Heart left ventricle (tissue), 16 donors: Measurements from ENCODE around the gene SYNGR1. TPM values are rescaled to one million over a fixed set of nuclear protein-coding genes. Genes with fewer than 3 reads are reported as not detected.

Experiments used
- ATAC-seq, 4 donors: fragments of 200-7000 bp; cut with Tn5 transposase; one replicate each; pipeline ENCODE4 v1.9.1; 2020 to 2022; ENCODE audit warnings: moderate library complexity in 4 of 4, mild to moderate bottlenecking in 3 of 4, moderate number of reproducible peaks in 1 of 4
- DNase-seq, 5 donors: peaks; one replicate each; pipeline ENCODE4 v3.0.0-alpha.2; 2020
- H3K27ac ChIP-seq, 12 donors: fragments of 200-600 bp; sonication (generic) in 4 of 12; one replicate each; pipeline versions ENCODE4 v1.5.0 to v1.8.0; 2016 to 2022; ENCODE audit warnings: mild to moderate bottlenecking in 2 of 12
- H3K27me3 ChIP-seq, 9 donors: fragments of 200-600 bp; sonication (generic) in 2 of 9; one replicate each; pipeline versions ENCODE4 v1.5.1 to v1.8.0; 2016 to 2022; ENCODE audit warnings: mild to moderate bottlenecking in 3 of 9
- H3K36me3 ChIP-seq, 9 donors: fragments of 200-600 bp; sonication (generic) in 2 of 9; one replicate each; pipeline versions ENCODE4 v1.5.0 to v1.8.0; 2018 to 2022; ENCODE audit warnings: mild to moderate bottlenecking in 2 of 9
- H3K4me1 ChIP-seq, 12 donors: fragments of 200-600 bp; sonication (generic) in 4 of 12; one replicate each; pipeline versions ENCODE4 v1.5.0 to v1.8.0; 2016 to 2022; ENCODE audit warnings: mild to moderate bottlenecking in 3 of 12
- H3K4me3 ChIP-seq, 12 donors: fragments of 200-600 bp; sonication (generic) in 4 of 12; one replicate each; pipeline versions ENCODE4 v1.5.0 to v1.8.0; 2017 to 2022; ENCODE audit warnings: mild to moderate bottlenecking in 9 of 12, moderate library complexity in 4 of 12
- H3K9me3 ChIP-seq, 12 donors: fragments of 200-600 bp; sonication (generic) in 4 of 12; one replicate each; pipeline versions ENCODE4 v1.5.0 to v1.8.0; 2016 to 2022; ENCODE audit warnings: mild to moderate bottlenecking in 1 of 12
- CTCF ChIP-seq, 12 donors: fragments of 200-600 bp; sonication (generic) in 4 of 12; IDR thresholded peaks; one replicate each; pipeline versions ENCODE4 v1.5.0 to v1.8.0; 2018 to 2022; ENCODE audit warnings: antibody characterized with exemption in 12 of 12, mild to moderate bottlenecking in 5 of 12
- POLR2A ChIP-seq, 2 donors: fragments of 450-650 bp; IDR thresholded peaks; one replicate each; pipeline ENCODE4 v1.6.1; 2017; ENCODE audit warnings: antibody characterized with exemption in 2 of 2, mild to moderate bottlenecking in 2 of 2, moderate library complexity in 2 of 2
- WGBS, 4 donors: extraction: QIAGEN DNeasy Blood & Tissue Kit in 2 of 4; methylation state at CpG; one replicate each; pipeline versions ENCODE4 v1.1.5 to v1.1.7; 2013 to 2018; 5-methylcytosine and 5-hydroxymethylcytosine counted together
- intact Hi-C, 10 donors: fragments of 100-400 bp; cut with DNase I; formaldehyde crosslinking; loops; one replicate each; pipeline versions ENCODE4 v1.11.1 to v1.14.2; 2022
- polyA plus RNA-seq, 2 donors: library from polyadenylated mRNA; stranded (reverse); fragments of 200-250 nt; gene quantifications; one replicate each; pipeline ENCODE4 v1.2.3, GENCODE V29; 2013
- total RNA-seq, 9 donors: library from RNA; depleted of rRNA in 2 of 9; stranded (reverse); fragments of >200 nt in 2 of 9; fragmentation: NEBNext Ultra II Directional in 3 of 9; extraction: Animal tissue kit (Norgen Biotek cat#: 25700) in 3 of 9; gene quantifications; one replicate each; pipeline versions ENCODE4 v1.1.0 to v1.2.4, GENCODE V29; 2016 to 2023
- donor health status: ischemic (EF 13 %, LVEDD 7.1; RV severe dilation, severe dysfunction).
- donor health status: healthy with polysubstance abuse.
- donor health status: DM: no; HTN: yes; CAD: no.
- donor health status: DM: no; HTN: no; CAD: no.
- donor health status: ischemic (EF 25% LVEDD 6.9; RV normal size, moderate dysfunction).
- donor health status: ischemic (EF 25% LVEDD 5.7; RV mildly dilated, moderate dysfunction).
- donor health status: healthy.
- donor health status: DM: yes; HTN: yes; CAD: no.
- donor health status: ischemic (EF 35%, LVEDD 5.7; RV mildly dilated, moderate dysfunction).
- donor health status: nonischemic (EF 11% LVEDD 7.7; RV severe dilation, severe dysfunction).
- donor health status: DM: yes; HTN: yes; CAD: no.
- donor health status: PGD.
- donor health status: ischemic (EF 29% LVEDD 5.4; RV normal size, mild dysfunction).
- donor health status: nonischemic (EF 23%, LVEDD 6.1; RV moderate dilation, normal function).

SYNGR1 gene
- total and polyA plus RNA-seq, 11 donors, result 20.0 to 49.9 (median 39.3) TPM

GRCh38 chr22:39422101-39422500, 72.3 kb downstream of the SYNGR1 start:
- intact Hi-C loops, result no loop called here
- ATAC-seq (no peak), DNase-seq (no peak)
- no peak overlapping the region for H3K27ac ChIP-seq
- TF ChIP-seq CTCF (IDR thresholded peaks at IDR 0.05) (no peak), POLR2A (IDR thresholded peaks at IDR 0.05) (no peak)
- H3K4me1 ChIP-seq, result no peaks in the 10 kb centered on the region
- no peaks in the 10 kb centered on the region for H3K9me3 ChIP-seq
- no peak overlapping the region for H3K4me3 ChIP-seq
- peaks cover 0 to 96% (median 93%) of the 10 kb centered on the region in 9 donors for H3K36me3 ChIP-seq
- no peaks in the 10 kb centered on the region for H3K27me3 ChIP-seq
- WGBS, 4 donors, result 84 to 91% (median 86%) methylated on average over 7 of the region's 7 CpGs

GRCh38 chr22:39422721-39423120, 72.9 kb downstream of the SYNGR1 start:
- Histone ChIP-seq H3K36me3 (peaks cover 0 to 96% (median 93%) of the 10 kb centered on the region in 9 donors), H3K27ac (no peak overlapping the region), H3K9me3 (no peaks in the 10 kb centered on the region), H3K27me3 (no peaks in the 10 kb centered on the region), H3K4me3 (no peak overlapping the region), H3K4me1 (no peaks in the 10 kb centered on the region)
- no peak for DNase-seq
- intact Hi-C loops, result no loop called here
- TF ChIP-seq CTCF (IDR thresholded peaks at IDR 0.05) (no peak), POLR2A (IDR thresholded peaks at IDR 0.05) (no peak)
- WGBS, 4 donors, result 94 to 95% (median 94%) methylated on average over 6 of the region's 6 CpGs
- no peak for ATAC-seq

- TF ChIP-seq POLR2A (IDR thresholded peaks at IDR 0.05) (no peak), CTCF (IDR thresholded peaks at IDR 0.05) (no peak)
- Histone ChIP-seq H3K27ac (no peak overlapping the region), H3K4me1 (no peaks in the 10 kb centered on the region), H3K27me3 (no peaks in the 10 kb centered on the region), H3K4me3 (no peak overlapping the region), H3K9me3 (no peaks in the 10 kb centered on the region), H3K36me3 (peaks cover 0 to 96% (median 92%) of the 10 kb centered on the region in 9 donors)
- DNase-seq (no peak), ATAC-seq (no peak)
- WGBS, 4 donors, result 96 to 99% (median 97%) methylated on average over 3 of the region's 3 CpGs
- intact Hi-C loops, result no loop called here
Observed at GRCh38 chr22:39423976-39424375, 74.2 kb downstream of the SYNGR1 start.

DNA sequence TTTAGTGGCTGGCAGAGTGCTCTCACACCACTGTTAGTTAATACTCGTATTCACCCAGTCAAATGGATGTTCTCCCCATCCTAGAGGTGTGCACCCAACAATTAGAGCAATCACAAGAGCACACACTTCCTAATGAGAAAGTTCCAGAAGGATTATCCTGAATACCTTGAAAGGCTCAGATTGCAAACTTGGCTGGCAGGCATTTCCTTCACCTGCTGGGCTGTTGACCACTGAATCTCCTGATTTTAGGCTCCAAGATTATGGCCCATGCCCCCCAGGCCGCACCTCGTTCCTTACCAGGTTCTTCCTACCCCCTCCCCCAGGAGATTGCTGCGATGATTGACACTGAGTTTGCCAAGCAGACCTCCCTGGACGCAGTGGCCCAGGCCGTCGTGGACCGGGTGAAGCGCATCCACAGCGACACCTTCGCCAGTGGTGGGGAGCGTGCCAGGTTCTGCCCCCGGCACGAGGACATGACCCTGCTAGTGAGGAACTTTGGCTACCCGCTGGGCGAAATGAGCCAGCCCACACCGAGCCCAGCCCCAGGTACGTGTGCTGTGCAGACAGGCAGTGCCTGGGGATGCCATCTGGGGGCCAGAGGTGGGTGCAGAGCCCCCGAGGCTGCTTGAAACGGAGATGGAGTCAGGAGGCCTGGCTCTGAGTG, 76.7 kb downstream of the SYNGR1 start:
- DNase-seq (peak in 1 of 5 donors; percentile 26), ATAC-seq (no peak)
- Histone ChIP-seq H3K36me3 (peaks cover 0 to 95% (median 84%) of the 10 kb centered on the region in 9 donors), H3K27me3 (no peaks in the 10 kb centered on the region), H3K27ac (no peak overlapping the region), H3K9me3 (no peaks in the 10 kb centered on the region), H3K4me1 (peaks cover 3 to 19% (median 11%) of the 10 kb centered on the region in 12 donors), H3K4me3 (no peak overlapping the region)
- intact Hi-C loops, result no loop called here
- 92 to 96% (median 95%) methylated on average over 8 to 20 of the region's 20 CpGs for whole genome bisulfite sequencing, 4 donors
- no peak for TF ChIP-seq POLR2A (IDR thresholded peaks at IDR 0.05)
- no peak for TF ChIP-seq CTCF (IDR thresholded peaks at IDR 0.05)
